Endothelial cell (in vitro differentiated cells): ENCODE measurements around the gene WDFY3. TPM values are rescaled to one million over a fixed set of nuclear protein-coding genes. Genes with fewer than 3 reads are reported as not detected.
A peak's percentile ranks its signal among the peaks of the same experiment; 100 is the strongest.

Source experiments
- DNase-seq: peaks from one replicate; pipeline ENCODE4 v3.0.0; 2021; ENCODE audit warnings: low spot score
- H3K27ac Mint-ChIP-seq: one replicate; pipeline ENCODE4 v1.8.0; 2021; ENCODE audit warnings: mixed read lengths, inconsistent platforms; ENCODE audit not compliant: unreplicated experiment
- H3K27me3 Mint-ChIP-seq: one replicate; pipeline ENCODE4 v1.8.0; 2021; ENCODE audit warnings: mild to moderate bottlenecking, moderate library complexity, mixed read lengths, inconsistent platforms; ENCODE audit not compliant: unreplicated experiment
- H3K36me3 Mint-ChIP-seq: one replicate; pipeline ENCODE4 v1.8.0; 2021; ENCODE audit warnings: mild to moderate bottlenecking, low read depth, mixed read lengths, inconsistent platforms; ENCODE audit not compliant: unreplicated experiment
- H3K4me1 Mint-ChIP-seq: one replicate; pipeline ENCODE4 v1.8.0; 2021; ENCODE audit warnings: mild to moderate bottlenecking, mixed read lengths, inconsistent platforms; ENCODE audit not compliant: unreplicated experiment
- H3K4me3 Mint-ChIP-seq: one replicate; pipeline ENCODE4 v1.8.0; 2021; ENCODE audit warnings: mild to moderate bottlenecking, mixed read lengths, inconsistent platforms; ENCODE audit not compliant: unreplicated experiment
- H3K9me3 Mint-ChIP-seq: one replicate; pipeline ENCODE4 v1.8.0; 2021; ENCODE audit warnings: mixed read lengths, inconsistent platforms; ENCODE audit not compliant: unreplicated experiment
- total RNA-seq: library from RNA; stranded (reverse); fragmentation: NEBNext Ultra II Directional; extraction: Animal tissue kit (Norgen Biotek cat#: 25700); gene quantifications from one replicate; pipeline ENCODE4 v1.2.1, GENCODE V29; 2021; ENCODE audit not compliant: unreplicated experiment
- TF ChIP-seq, protein P1 (sequence below): fragments of 200-600 bp; sonication (generic); IDR thresholded peaks from one replicate; pipeline ENCODE4 v1.5.0; 2021; ENCODE audit warnings: antibody characterized with exemption; ENCODE audit not compliant: unreplicated experiment

WDFY3 gene
- total RNA-seq, 1 donor from 2014 or later = 94.8 TPM

DNA sequence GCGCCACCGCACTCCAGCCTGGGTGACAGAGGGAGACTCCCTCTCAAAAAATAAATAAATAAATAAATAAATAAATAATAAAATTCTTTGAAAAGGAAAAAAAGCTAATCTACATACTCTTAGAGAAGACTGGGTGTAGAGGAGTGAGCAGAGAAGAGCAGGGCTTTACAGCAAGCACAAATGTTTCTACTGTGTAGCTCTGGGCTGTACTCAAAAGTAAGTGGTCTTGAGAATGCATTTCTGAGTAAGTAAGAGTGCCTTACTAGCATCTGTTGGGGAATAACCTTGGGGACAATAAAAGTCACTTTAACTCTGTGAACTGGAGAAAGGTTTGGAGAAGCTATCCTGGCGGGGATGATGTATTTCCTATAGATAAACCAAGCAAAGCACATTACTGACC lies 185.8 kb downstream of the WDFY3 start:
- Mint-ChIP-seq H3K9me3 (no peaks in the 10 kb centered on the region), H3K36me3 (peaks cover 26% of the 10 kb centered on the region), H3K4me3 (no peak overlapping the region), H3K27me3 (peaks cover 1% of the 10 kb centered on the region), H3K4me1 (no peaks in the 10 kb centered on the region), H3K27ac (no peak overlapping the region)
- TF ChIP-seq, protein P1, sequence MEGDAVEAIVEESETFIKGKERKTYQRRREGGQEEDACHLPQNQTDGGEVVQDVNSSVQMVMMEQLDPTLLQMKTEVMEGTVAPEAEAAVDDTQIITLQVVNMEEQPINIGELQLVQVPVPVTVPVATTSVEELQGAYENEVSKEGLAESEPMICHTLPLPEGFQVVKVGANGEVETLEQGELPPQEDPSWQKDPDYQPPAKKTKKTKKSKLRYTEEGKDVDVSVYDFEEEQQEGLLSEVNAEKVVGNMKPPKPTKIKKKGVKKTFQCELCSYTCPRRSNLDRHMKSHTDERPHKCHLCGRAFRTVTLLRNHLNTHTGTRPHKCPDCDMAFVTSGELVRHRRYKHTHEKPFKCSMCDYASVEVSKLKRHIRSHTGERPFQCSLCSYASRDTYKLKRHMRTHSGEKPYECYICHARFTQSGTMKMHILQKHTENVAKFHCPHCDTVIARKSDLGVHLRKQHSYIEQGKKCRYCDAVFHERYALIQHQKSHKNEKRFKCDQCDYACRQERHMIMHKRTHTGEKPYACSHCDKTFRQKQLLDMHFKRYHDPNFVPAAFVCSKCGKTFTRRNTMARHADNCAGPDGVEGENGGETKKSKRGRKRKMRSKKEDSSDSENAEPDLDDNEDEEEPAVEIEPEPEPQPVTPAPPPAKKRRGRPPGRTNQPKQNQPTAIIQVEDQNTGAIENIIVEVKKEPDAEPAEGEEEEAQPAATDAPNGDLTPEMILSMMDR = no peak
- DNase-seq = no peak

DNA sequence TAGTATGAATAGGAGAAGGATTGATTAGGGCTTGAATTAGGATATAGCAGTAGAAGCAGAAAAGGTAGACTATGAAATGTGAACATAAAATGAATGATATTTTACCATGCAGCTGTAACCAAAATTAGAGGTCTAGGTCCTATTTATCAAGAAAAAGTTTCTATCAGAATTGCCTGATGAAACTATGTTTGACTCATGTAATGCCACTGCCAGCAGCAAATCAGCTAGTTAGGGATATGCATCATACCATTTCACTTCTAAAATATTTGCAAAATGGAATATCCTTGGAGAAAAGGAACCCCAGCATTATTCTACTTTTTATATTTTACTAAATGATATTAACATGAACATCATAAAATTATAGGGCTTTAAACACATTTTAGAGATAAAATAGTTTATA lies 188.4 kb downstream of the WDFY3 start:
- H3K27me3 Mint-ChIP-seq = peaks cover 1% of the 10 kb centered on the region
- peaks cover 21% of the 10 kb centered on the region for H3K36me3 Mint-ChIP-seq
- H3K4me3 Mint-ChIP-seq = no peak overlapping the region
- DNase-seq = no peak
- H3K27ac Mint-ChIP-seq = no peak overlapping the region
- TF ChIP-seq, protein P1 = no peak
- no peaks in the 10 kb centered on the region for H3K4me1 Mint-ChIP-seq
- H3K9me3 Mint-ChIP-seq = no peaks in the 10 kb centered on the region

- H3K36me3 Mint-ChIP-seq = peaks cover 23% of the 10 kb centered on the region
- no peaks in the 10 kb centered on the region for H3K4me1 Mint-ChIP-seq
- H3K9me3 Mint-ChIP-seq = no peaks in the 10 kb centered on the region
- DNase-seq = no peak
- H3K27ac Mint-ChIP-seq = no peak overlapping the region
- H3K4me3 Mint-ChIP-seq = no peak overlapping the region
- H3K27me3 Mint-ChIP-seq = peaks cover 3% of the 10 kb centered on the region
- TF ChIP-seq, protein P1 = no peak
These were observed 199.3 kb downstream of the WDFY3 start for GRCh38 chr4:84767168-84767567.

- H3K36me3 Mint-ChIP-seq = peaks cover 15% of the 10 kb centered on the region
These were observed 213.0 kb downstream of the WDFY3 start for GRCh38 chr4:84753321-84753972.

DNA sequence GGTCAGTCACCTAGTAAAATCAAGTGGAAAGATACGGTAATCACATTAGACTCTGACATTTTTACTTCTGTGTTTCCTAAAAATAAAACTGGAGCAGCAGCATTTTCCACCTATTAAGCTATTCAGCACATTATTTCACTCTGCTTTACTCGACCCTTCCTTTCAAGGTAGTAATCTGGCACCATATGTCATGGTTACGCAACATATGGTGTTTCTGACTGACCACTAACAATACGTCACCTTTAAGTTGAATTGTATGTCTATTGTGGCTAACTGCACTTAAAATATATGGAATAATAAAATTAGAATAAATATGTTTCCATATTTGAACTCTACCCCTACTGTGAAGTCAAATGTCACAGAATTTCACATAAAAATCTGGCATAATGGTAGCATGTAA lies 214.8 kb downstream of the WDFY3 start:
- Mint-ChIP-seq H3K9me3 (no peaks in the 10 kb centered on the region), H3K4me1 (peaks cover 5% of the 10 kb centered on the region), H3K27ac (no peak overlapping the region), H3K27me3 (no peaks in the 10 kb centered on the region), H3K4me3 (no peak overlapping the region), H3K36me3 (peaks cover 10% of the 10 kb centered on the region)
- DNase-seq = no peak
- TF ChIP-seq, protein P1 = no peak

More at GRCh38 chr4:84753321-84753972, 213.0 kb downstream of the WDFY3 start:
- peak overlapping the region; percentile 72 for H3K27ac Mint-ChIP-seq
- no peak for DNase-seq
- peak overlapping the region; percentile 12 for H3K4me3 Mint-ChIP-seq
- TF ChIP-seq, protein P1 = no peak
- no peaks in the 10 kb centered on the region for H3K27me3 Mint-ChIP-seq
- no peaks in the 10 kb centered on the region for H3K9me3 Mint-ChIP-seq
- H3K4me1 Mint-ChIP-seq = peaks cover 5% of the 10 kb centered on the region
